ENCODE measurements around the gene GRIK4. TPM values are rescaled to one million over a fixed set of nuclear protein-coding genes. Genes with fewer than 3 reads are reported as not detected.

Gene GRIK4
- total and polyA plus RNA-seq, 2 experiments from 2014 or later: 0.28 to 0.45 TPM

GRCh38 chr11:120689596-120690275 lies 178.2 kb downstream of the GRIK4 start:
- Histone ChIP-seq H3K9me3 (ENCODE audit: low read depth) (no peaks in the 10 kb centered on the region), H3K27me3 (peaks cover 24% of the 10 kb centered on the region), H3K4me3 (no peak overlapping the region), H3K36me3 (no peaks in the 10 kb centered on the region), H3K27ac (no peak overlapping the region), H3K4me1 (ENCODE audit: low read depth) (no peaks in the 10 kb centered on the region)
- TF ChIP-seq CTCF (IDR thresholded peaks at IDR 0.05; ENCODE audit: low read depth, low read length): no peak
- DNase-seq (ENCODE audit: low read depth in 1 of 2, low spot score in 1 of 2): no peak

- Histone ChIP-seq H3K27me3 (peaks cover 23% of the 10 kb centered on the region), H3K4me1 (ENCODE audit: low read depth) (no peaks in the 10 kb centered on the region), H3K27ac (no peak overlapping the region), H3K4me3 (no peak overlapping the region), H3K9me3 (ENCODE audit: low read depth) (no peaks in the 10 kb centered on the region), H3K36me3 (no peaks in the 10 kb centered on the region)
- no peak for TF ChIP-seq CTCF (IDR thresholded peaks at IDR 0.05; ENCODE audit: low read depth, low read length)
- no peak for DNase-seq (ENCODE audit: low read depth in 1 of 2, low spot score in 1 of 2)
Measured at GRCh38 chr11:120690406-120690805, 178.9 kb downstream of the GRIK4 start.

GRCh38 chr11:120694726-120695125 lies 183.2 kb downstream of the GRIK4 start:
- H3K36me3 ChIP-seq: no peaks in the 10 kb centered on the region
- H3K9me3 ChIP-seq (ENCODE audit: low read depth): no peaks in the 10 kb centered on the region
- peaks cover 9% of the 10 kb centered on the region for H3K27me3 ChIP-seq
- H3K4me3 ChIP-seq: no peak overlapping the region
- no peak for TF ChIP-seq CTCF (IDR thresholded peaks at IDR 0.05; ENCODE audit: low read depth, low read length)
- DNase-seq (ENCODE audit: low read depth in 1 of 2, low spot score in 1 of 2): no peak
- no peaks in the 10 kb centered on the region for H3K4me1 ChIP-seq (ENCODE audit: low read depth)
- no peak overlapping the region for H3K27ac ChIP-seq

GRCh38 chr11:120695426-120695825 lies 183.9 kb downstream of the GRIK4 start:
- no peak for DNase-seq (ENCODE audit: low read depth in 1 of 2, low spot score in 1 of 2)
- H3K4me3 ChIP-seq: no peak overlapping the region
- no peak for TF ChIP-seq CTCF (IDR thresholded peaks at IDR 0.05; ENCODE audit: low read depth, low read length)
- H3K4me1 ChIP-seq (ENCODE audit: low read depth): no peaks in the 10 kb centered on the region
- no peak overlapping the region for H3K27ac ChIP-seq
- peaks cover 4% of the 10 kb centered on the region for H3K27me3 ChIP-seq
- no peaks in the 10 kb centered on the region for H3K36me3 ChIP-seq
- no peaks in the 10 kb centered on the region for H3K9me3 ChIP-seq (ENCODE audit: low read depth)

GRCh38 chr11:120695939-120696338 lies 184.4 kb downstream of the GRIK4 start:
- Histone ChIP-seq H3K36me3 (no peaks in the 10 kb centered on the region), H3K27ac (no peak overlapping the region), H3K27me3 (peaks cover 2% of the 10 kb centered on the region), H3K4me3 (no peak overlapping the region), H3K4me1 (ENCODE audit: low read depth) (no peaks in the 10 kb centered on the region), H3K9me3 (ENCODE audit: low read depth) (no peaks in the 10 kb centered on the region)
- no peak for TF ChIP-seq CTCF (IDR thresholded peaks at IDR 0.05; ENCODE audit: low read depth, low read length)
- DNase-seq (ENCODE audit: low read depth in 1 of 2, low spot score in 1 of 2): no peak
